GM12878 (cell line): ENCODE measurements around the gene KDM1B. TPM values are rescaled to one million over a fixed set of nuclear protein-coding genes. Genes with fewer than 3 reads are reported as not detected.

Experiments used
- ATAC-seq: fragments of 200-7000 bp; cut with Tn5 transposase; 3 replicates; pipeline ENCODE4 v1.9.1; 2020; ENCODE audit warnings: mild to moderate bottlenecking, moderate library complexity
- BruUV-seq: library from RNA; stranded (reverse); fragments of 400-500 nt; replicated peaks from 2 replicates; lab custom pipeline; 2021; lab: Mats Ljungman, UMichigan
- CTCF ChIA-PET: fragments of 300-600 bp; sonication (Branson Sonifier 250); formaldehyde crosslinking; extraction: SDS; loops from one replicate; lab custom pipeline; 2021; ENCODE audit warnings: inconsistent platforms; lab: Yijun Ruan, JAX
- POLR2A ChIA-PET: fragments of 350-600 bp; formaldehyde crosslinking; extraction: SDS; loops from one replicate; lab custom pipeline; 2021; ENCODE audit warnings: inconsistent platforms; lab: Charles Lee
- RAD21 ChIA-PET: fragments of 300-600 bp; sonication (Branson Sonifier 250); formaldehyde crosslinking; loops from one replicate; lab custom pipeline; 2023; ENCODE audit warnings: antibody characterized with exemption; ENCODE audit not compliant: unreplicated experiment; lab: Charles Lee
- SMC1A ChIA-PET: fragments of 300-600 bp; sonication (Branson Sonifier 250); formaldehyde crosslinking; loops from one replicate; lab custom pipeline; 2023; ENCODE audit not compliant: unreplicated experiment, uncharacterized antibody; lab: Charles Lee
- DNase-seq: peaks from one replicate; pipeline ENCODE4 v3.0.0-alpha.2; 2011; ENCODE audit warnings: low read depth, low spot score
- FAIRE-seq: peaks from 3 replicates; lab custom pipeline; 2011; peaks lifted over from hg19 to GRCh38; lab: Jason Lieb, UNC
- H2AFZ ChIP-seq: 2 replicates; pipeline ENCODE4 v1.6.0; 2011; ENCODE audit warnings: low read depth, low read length, control low read depth; ENCODE audit not compliant: control insufficient read depth
- H3K27ac ChIP-seq: 2 replicates; pipeline ENCODE4 v1.5.1; 2011; ENCODE audit warnings: control low read depth; ENCODE audit not compliant: control insufficient read depth, insufficient read depth
- H3K27me3 ChIP-seq, 2 experiments: replicated peaks in 1 of 2; 2 replicates each; pipeline versions ENCODE4 v1.6.0 to v1.6.1; 2011; ENCODE audit warnings: low read length in 1 of 2; ENCODE audit not compliant: control insufficient read depth in 2 of 2, insufficient read depth in 2 of 2
- H3K36me3 ChIP-seq, 2 experiments: 2 replicates each; pipeline ENCODE4 v1.5.1; 2011; ENCODE audit warnings: low read length in 1 of 2; ENCODE audit not compliant: control insufficient read depth in 2 of 2, insufficient read depth in 2 of 2
- H3K4me1 ChIP-seq: 2 replicates; pipeline ENCODE4 v1.6.1; 2011; ENCODE audit warnings: mild to moderate bottlenecking, low read length, moderate library complexity, mixed read lengths; ENCODE audit not compliant: control insufficient read depth, insufficient read depth
- H3K4me2 ChIP-seq: 2 replicates; pipeline ENCODE4 v1.6.0; 2011; ENCODE audit warnings: control low read depth; ENCODE audit not compliant: control insufficient read depth, insufficient read depth
- H3K4me3 ChIP-seq: fragments of 200-600 bp; sonication (generic); 2 replicates; pipeline ENCODE4 v1.5.1; 2016
- H3K79me2 ChIP-seq: 2 replicates; pipeline ENCODE4 v1.6.0; 2011; ENCODE audit warnings: low read length; ENCODE audit not compliant: control insufficient read depth, insufficient read depth
- H3K9ac ChIP-seq: 2 replicates; pipeline ENCODE4 v1.8.0; 2011; ENCODE audit warnings: low read length, control low read depth, mixed read lengths; ENCODE audit not compliant: control insufficient read depth, insufficient read depth
- H3K9me3 ChIP-seq: replicated peaks from 3 replicates; pipeline ENCODE4 v1.5.1; 2011; ENCODE audit warnings: mild to moderate bottlenecking, low read length; ENCODE audit not compliant: control insufficient read depth, insufficient read depth
- H4K20me1 ChIP-seq: 2 replicates; pipeline ENCODE4 v1.6.0; 2011; ENCODE audit not compliant: control insufficient read depth, insufficient read depth
- CBX5 ChIP-seq: sonication (generic); IDR thresholded peaks from 2 replicates; pipeline ENCODE4 v1.6.1; 2016; ENCODE audit warnings: low read depth, moderate library complexity, mild to moderate bottlenecking, inconsistent platforms
- DPF2 ChIP-seq: fragments of 450-650 bp; IDR thresholded peaks from 2 replicates; pipeline ENCODE4 v1.6.1; 2017; ENCODE audit warnings: mild to moderate bottlenecking
- ETV6 ChIP-seq, 2 experiments: fragments of 450-650 bp in 1 of 2; IDR thresholded peaks in 1 of 2; conservative IDR thresholded peaks in 1 of 2; 2 replicates each; pipeline ENCODE4 v1.6.1; 2014; ENCODE audit warnings: antibody characterized with exemption in 1 of 2, borderline replicate concordance in 1 of 2, low read depth in 1 of 2, mild to moderate bottlenecking in 1 of 2, moderate library complexity in 1 of 2
- HDAC2 ChIP-seq: fragments of 200-600 bp; sonication (generic); IDR thresholded peaks from 2 replicates; pipeline ENCODE4 v1.6.1; 2017
- NFYB ChIP-seq: IDR thresholded peaks from 2 replicates; pipeline ENCODE4 v1.6.1; 2011; ENCODE audit warnings: low read depth, mild to moderate bottlenecking, low read length, improper control_type of control experiment, moderate library complexity; ENCODE audit not compliant: insufficient read depth
- NR2F1 ChIP-seq: fragments of 450-650 bp; conservative IDR thresholded peaks from 2 replicates; pipeline ENCODE4 v1.6.1; 2017; ENCODE audit warnings: mild to moderate bottlenecking
- RB1 ChIP-seq: fragments of 450-650 bp; formaldehyde crosslinking; IDR thresholded peaks from 2 replicates; pipeline ENCODE4 v1.6.1; 2017; ENCODE audit warnings: mild to moderate bottlenecking, borderline replicate concordance
- WRNIP1 ChIP-seq: IDR thresholded peaks from 2 replicates; pipeline ENCODE4 v1.6.1; 2011; ENCODE audit warnings: low read depth, low read length, improper control_type of control experiment, borderline replicate concordance
- ZNF207 ChIP-seq: fragments of 450-650 bp; IDR thresholded peaks from 2 replicates; pipeline ENCODE4 v1.6.1; 2014; ENCODE audit warnings: antibody characterized with exemption, mild to moderate bottlenecking, borderline replicate concordance
- ZNF592 ChIP-seq: fragments of 450-650 bp; IDR thresholded peaks from 2 replicates; pipeline ENCODE4 v1.6.1; 2017; ENCODE audit warnings: mild to moderate bottlenecking, moderate library complexity
- WGBS: methylation state at CpG from one replicate; pipeline ENCODE4 v1.1.6; 2016; ENCODE audit warnings: low lambda C conversion rate; ENCODE audit not compliant: insufficient replicate concordance, insufficient coverage; ENCODE audit errors: missing lambda C conversion rate; 5-methylcytosine and 5-hydroxymethylcytosine counted together
- in situ Hi-C: fragments of 300-500 bp; cut with MboI; formaldehyde crosslinking; loops from 9 replicates; pipeline ENCODE4 v1.14.3; 2018; ENCODE audit warnings: mixed read lengths
- intact Hi-C: fragments of 100-400 bp; cut with micrococcal nuclease; formaldehyde crosslinking; loops from one replicate; pipeline ENCODE4 v1.14.2; 2022; ENCODE audit not compliant: unreplicated experiment
- polyA plus RNA-seq, 11 experiments: library from polyadenylated mRNA; depleted of rRNA in 4 of 11; unstranded in 6 of 11; stranded (reverse) in 5 of 11; fragments of >200 nt; fragmentation: Nextera tagmentation in 4 of 11; fragmentation: Illumina TruSeq in 1 of 11; extraction: Ambion mirVana in 4 of 11; extraction: Trizol in 1 of 11; gene quantifications; 1 replicate in 1 of 11; 2 replicates in 10 of 11; pipeline versions ENCODE4 v1.2.1 to v1.2.3, GENCODE V29; 2011 to 2016; ENCODE audit warnings: inconsistent platforms in 2 of 11, missing spikeins in 2 of 11, low read depth in 1 of 11
- total RNA-seq, 4 experiments: library from RNA; depleted of rRNA in 3 of 4; stranded (reverse); fragments of >200 nt in 3 of 4; fragmentation: Illumina TruSeq in 1 of 4; extraction: Trizol in 1 of 4; gene quantifications; 2 replicates each; pipeline versions ENCODE4 v1.2.1 to v1.2.3, GENCODE V29; 2013 to 2021
- TF ChIP-seq, protein P1 (sequence below), 3 experiments: IDR thresholded peaks in 2 of 3; conservative IDR thresholded peaks in 1 of 3; 2 replicates each; pipeline ENCODE4 v1.5.1; 2011; ENCODE audit warnings: low read depth in 3 of 3, low read length in 3 of 3, mild to moderate bottlenecking in 3 of 3, control low read depth in 2 of 3, moderate library complexity in 2 of 3, inconsistent platforms in 1 of 3, mixed read lengths in 1 of 3; ENCODE audit not compliant: control insufficient read depth in 2 of 3, insufficient read depth in 1 of 3; ENCODE audit errors: extremely low read depth in 1 of 3

KDM1B gene
- total and polyA plus RNA-seq, 10 of the 15 experiments (the other 5 are each of a cell fraction or from before 2014, with no cell fraction given), result 1.7 to 22.5 (median 13.9) TPM

DNA sequence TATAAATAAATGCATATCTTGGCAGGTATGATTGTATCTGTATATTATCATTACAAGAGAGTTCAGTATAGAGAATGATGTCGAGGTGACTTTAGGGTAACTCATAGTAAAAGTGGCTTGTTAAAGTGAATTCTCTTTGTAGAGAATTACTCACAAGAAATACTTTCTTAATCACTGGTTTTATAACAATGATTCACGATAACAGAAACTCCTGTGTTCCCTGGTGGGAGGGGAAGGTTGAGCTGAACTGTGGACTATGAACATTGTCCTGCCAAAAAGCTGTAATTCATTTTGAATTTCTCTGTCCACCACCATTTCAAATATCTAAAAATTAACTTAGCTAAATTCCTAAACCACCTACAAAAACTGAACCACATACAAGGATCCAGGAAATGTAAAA lies 8.1 kb upstream of the KDM1B start (continued):
- TF ChIP-seq NFYB, result no peak

GRCh38 chr6:18147616-18148015 lies 7.6 kb upstream of the KDM1B start:
- FAIRE-seq (no peak), DNase-seq (no peak), ATAC-seq (no peak)
- POLR2A ChIA-PET, result no interaction called here
- RAD21 ChIA-PET, result no interaction called here
- no peaks in the 10 kb centered on the region for H3K9me3 ChIP-seq
- H3K27me3 ChIP-seq, result no peaks in the 10 kb centered on the region
- H2AFZ ChIP-seq, result no peak overlapping the region
- H3K27ac ChIP-seq, result no peak overlapping the region
- peaks cover 0 to 3% of the 10 kb centered on the region in 2 experiments; a peak in 2 of 4 replicates for H3K36me3 ChIP-seq
- H3K4me3 ChIP-seq, result no peak overlapping the region
- WGBS, result 100% methylated on average over 2 of the region's 2 CpGs
- no peak for TF ChIP-seq ETV6 (conservative IDR thresholded peaks at IDR 0.05 in 1 of 2, IDR thresholded peaks at IDR 0.05 in 1 of 2; ENCODE audit: borderline replicate concordance in 1 of 2, low read depth in 1 of 2)
- TF ChIP-seq CBX5, result no peak
- TF ChIP-seq, protein P1, sequence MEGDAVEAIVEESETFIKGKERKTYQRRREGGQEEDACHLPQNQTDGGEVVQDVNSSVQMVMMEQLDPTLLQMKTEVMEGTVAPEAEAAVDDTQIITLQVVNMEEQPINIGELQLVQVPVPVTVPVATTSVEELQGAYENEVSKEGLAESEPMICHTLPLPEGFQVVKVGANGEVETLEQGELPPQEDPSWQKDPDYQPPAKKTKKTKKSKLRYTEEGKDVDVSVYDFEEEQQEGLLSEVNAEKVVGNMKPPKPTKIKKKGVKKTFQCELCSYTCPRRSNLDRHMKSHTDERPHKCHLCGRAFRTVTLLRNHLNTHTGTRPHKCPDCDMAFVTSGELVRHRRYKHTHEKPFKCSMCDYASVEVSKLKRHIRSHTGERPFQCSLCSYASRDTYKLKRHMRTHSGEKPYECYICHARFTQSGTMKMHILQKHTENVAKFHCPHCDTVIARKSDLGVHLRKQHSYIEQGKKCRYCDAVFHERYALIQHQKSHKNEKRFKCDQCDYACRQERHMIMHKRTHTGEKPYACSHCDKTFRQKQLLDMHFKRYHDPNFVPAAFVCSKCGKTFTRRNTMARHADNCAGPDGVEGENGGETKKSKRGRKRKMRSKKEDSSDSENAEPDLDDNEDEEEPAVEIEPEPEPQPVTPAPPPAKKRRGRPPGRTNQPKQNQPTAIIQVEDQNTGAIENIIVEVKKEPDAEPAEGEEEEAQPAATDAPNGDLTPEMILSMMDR (IDR thresholded peaks at IDR 0.05 in 2 of 3, conservative IDR thresholded peaks at IDR 0.05 in 1 of 3; ENCODE audit: control insufficient read depth in 2 of 3, extremely low read depth in 1 of 3, insufficient read depth in 1 of 3, low read depth in 3 of 3, low read length in 3 of 3), result no peak
- no peak for TF ChIP-seq WRNIP1
- TF ChIP-seq DPF2, result no peak
- no peak for TF ChIP-seq NFYB
- TF ChIP-seq NR2F1, result no peak
- no peak for TF ChIP-seq ZNF592
- TF ChIP-seq ZNF207, result no peak
- no peak for TF ChIP-seq RB1
- no peak for TF ChIP-seq HDAC2
- no TSS peak for BruUV-seq
- no peaks in the 10 kb centered on the region for H3K4me1 ChIP-seq
- intact Hi-C loops, result no loop called here
- H3K79me2 ChIP-seq, result no peaks in the 10 kb centered on the region
- CTCF ChIA-PET, result no interaction called here
- H3K9ac ChIP-seq, result no peak overlapping the region
- H4K20me1 ChIP-seq, result no peaks in the 10 kb centered on the region
- H3K4me2 ChIP-seq, result no peak overlapping the region
- SMC1A ChIA-PET, result interaction anchor here (1.0 kb wide), 1 partner anchor 12 kb away, joined by 3 read pairs; no protein-coding TSS in a partner anchor
- in situ Hi-C loops, result no loop called here
